Large intestine (tissue), 1 donor: Measurements from ENCODE around the gene APBB1IP. TPM values are rescaled to one million over a fixed set of nuclear protein-coding genes. Genes with fewer than 3 reads are reported as not detected.

Experiments
- polyA plus RNA-seq: library from polyadenylated mRNA; unstranded; fragments of 120-200 nt; gene quantifications from one replicate; pipeline ENCODE4 v1.2.1, GENCODE V29; 2013

APBB1IP gene
- polyA plus RNA-seq, 1 donor = 3.3 TPM

Other genes starting within 250 kb of the APBB1IP start
- 1.7 TPM for gene GAD2, start 221.6 kb upstream of the APBB1IP start, polyA plus RNA-seq